Vagina (tissue), 2 donors: ENCODE data around the gene SENP6. TPM values are rescaled to one million over a fixed set of nuclear protein-coding genes. Genes with fewer than 3 reads are reported as not detected.

Source experiments
- DNase-seq, 2 donors: peaks; one replicate each; pipeline ENCODE4 v3.0.0-alpha.2; 2017; ENCODE audit errors: extremely low spot score in 2 of 2
- H3K27ac ChIP-seq: fragments of 200-600 bp; sonication (generic); one replicate; pipeline ENCODE4 v1.5.1; 2019
- H3K27me3 ChIP-seq: fragments of 200-600 bp; sonication (generic); one replicate; pipeline ENCODE4 v1.5.1; 2019
- H3K36me3 ChIP-seq, 2 donors: fragments of 200-600 bp; sonication (generic); one replicate each; pipeline ENCODE4 v1.5.1; 2017 to 2019
- H3K4me1 ChIP-seq: fragments of 200-600 bp; sonication (generic); one replicate; pipeline ENCODE4 v1.5.1; 2019
- H3K4me3 ChIP-seq, 2 donors: fragments of 200-600 bp; sonication (generic); 1 replicate in 1 of 2; 2 replicates in 1 of 2; pipeline ENCODE4 v1.5.1; 2016 to 2019
- H3K9me3 ChIP-seq: fragments of 200-600 bp; sonication (generic); one replicate; pipeline ENCODE4 v1.5.1; 2019
- POLR2A ChIP-seq, 2 donors: fragments of 450-650 bp; IDR thresholded peaks; one replicate each; pipeline ENCODE4 v1.6.1; 2017; ENCODE audit warnings: antibody characterized with exemption in 2 of 2, mild to moderate bottlenecking in 2 of 2, moderate library complexity in 2 of 2
- POLR2AphosphoS5 ChIP-seq, 2 donors: sonication (generic); formaldehyde crosslinking; IDR thresholded peaks; one replicate each; pipeline ENCODE4 v1.9.0; 2017; ENCODE audit warnings: antibody characterized with exemption in 2 of 2, mild to moderate bottlenecking in 2 of 2, low read depth in 1 of 2; ENCODE audit not compliant: insufficient read depth in 1 of 2
- intact Hi-C: fragments of 100-400 bp; cut with DNase I; formaldehyde crosslinking; loops from one replicate; pipeline ENCODE4 v1.15.1; 2023
- total RNA-seq: library from RNA; depleted of rRNA; stranded (reverse); fragments of >200 nt; gene quantifications from one replicate; pipeline ENCODE4 v1.2.3, GENCODE V29; 2016
- TF ChIP-seq, protein P1 (sequence below), 3 experiments: fragments of 450-650 bp in 2 of 3; fragments of 200-600 bp in 1 of 3; sonication (generic) in 1 of 3; IDR thresholded peaks; one replicate each; pipeline ENCODE4 v1.5.1; 2017 to 2019; ENCODE audit warnings: antibody characterized with exemption in 3 of 3, mild to moderate bottlenecking in 2 of 3, moderate library complexity in 2 of 3

The SENP6 gene
- total RNA-seq, 1 donor from 2014 or later, result 78.8 TPM

DNA sequence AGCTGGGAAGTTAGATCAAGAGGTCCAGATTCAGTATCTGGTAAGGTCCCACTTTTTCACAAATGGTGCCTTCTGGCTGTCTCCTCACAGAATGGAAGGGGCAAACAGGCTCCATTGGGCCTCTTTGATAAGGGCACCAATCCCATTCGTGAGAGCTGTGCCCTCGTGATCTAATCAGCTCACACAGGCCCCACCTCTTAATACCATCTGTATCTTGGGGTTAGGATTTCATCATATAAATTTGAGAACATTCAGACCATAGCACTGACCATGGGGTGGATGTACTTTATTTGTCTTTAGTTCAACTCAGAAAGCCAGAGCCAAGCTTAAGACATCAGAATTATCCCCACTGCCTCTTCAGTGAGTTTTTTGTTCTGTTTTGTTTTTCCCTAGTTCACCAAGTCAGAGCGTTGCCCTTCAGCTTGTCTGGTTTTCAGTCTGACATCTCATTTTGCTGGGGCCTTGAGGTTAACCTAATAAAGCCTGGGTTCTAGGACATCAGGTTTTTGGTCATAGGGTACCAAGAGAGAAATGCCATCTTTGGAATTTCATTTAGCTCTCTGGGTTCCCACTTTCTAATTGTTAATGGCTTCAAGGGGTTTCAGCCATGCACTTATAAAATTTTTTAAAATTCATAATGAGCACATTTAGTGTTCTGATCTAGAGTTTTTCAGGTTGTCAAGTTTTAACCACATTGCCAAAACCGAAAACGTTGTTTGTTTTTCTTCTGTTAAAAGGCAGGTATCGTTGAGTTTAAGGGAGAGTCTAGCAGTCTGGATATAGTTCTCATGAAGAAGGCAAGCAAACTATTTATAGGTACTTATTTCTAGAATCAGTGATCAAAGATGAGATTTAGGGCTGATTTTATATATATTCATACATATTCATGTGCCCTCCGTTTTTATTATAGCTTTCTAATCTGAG lies 19.0 kb downstream of the SENP6 start:
- TF ChIP-seq POLR2AphosphoS5 (IDR thresholded peaks at IDR 0.05; ENCODE audit: insufficient read depth in 1 of 2, low read depth in 1 of 2), result no peak
- TF ChIP-seq POLR2A (IDR thresholded peaks at IDR 0.05), result no peak
- TF ChIP-seq, protein P1, sequence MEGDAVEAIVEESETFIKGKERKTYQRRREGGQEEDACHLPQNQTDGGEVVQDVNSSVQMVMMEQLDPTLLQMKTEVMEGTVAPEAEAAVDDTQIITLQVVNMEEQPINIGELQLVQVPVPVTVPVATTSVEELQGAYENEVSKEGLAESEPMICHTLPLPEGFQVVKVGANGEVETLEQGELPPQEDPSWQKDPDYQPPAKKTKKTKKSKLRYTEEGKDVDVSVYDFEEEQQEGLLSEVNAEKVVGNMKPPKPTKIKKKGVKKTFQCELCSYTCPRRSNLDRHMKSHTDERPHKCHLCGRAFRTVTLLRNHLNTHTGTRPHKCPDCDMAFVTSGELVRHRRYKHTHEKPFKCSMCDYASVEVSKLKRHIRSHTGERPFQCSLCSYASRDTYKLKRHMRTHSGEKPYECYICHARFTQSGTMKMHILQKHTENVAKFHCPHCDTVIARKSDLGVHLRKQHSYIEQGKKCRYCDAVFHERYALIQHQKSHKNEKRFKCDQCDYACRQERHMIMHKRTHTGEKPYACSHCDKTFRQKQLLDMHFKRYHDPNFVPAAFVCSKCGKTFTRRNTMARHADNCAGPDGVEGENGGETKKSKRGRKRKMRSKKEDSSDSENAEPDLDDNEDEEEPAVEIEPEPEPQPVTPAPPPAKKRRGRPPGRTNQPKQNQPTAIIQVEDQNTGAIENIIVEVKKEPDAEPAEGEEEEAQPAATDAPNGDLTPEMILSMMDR (IDR thresholded peaks at IDR 0.05), result no peak
- no peak overlapping the region for H3K27ac ChIP-seq
- H3K4me1 ChIP-seq, result peaks cover 50% of the 10 kb centered on the region
- H3K27me3 ChIP-seq, result no peaks in the 10 kb centered on the region
- intact Hi-C loops, result no loop called here
- no peak for DNase-seq
- H3K9me3 ChIP-seq, result no peaks in the 10 kb centered on the region
- H3K4me3 ChIP-seq, result no peak overlapping the region
- peaks cover 0 to 9% of the 10 kb centered on the region in 2 donors for H3K36me3 ChIP-seq

DNA sequence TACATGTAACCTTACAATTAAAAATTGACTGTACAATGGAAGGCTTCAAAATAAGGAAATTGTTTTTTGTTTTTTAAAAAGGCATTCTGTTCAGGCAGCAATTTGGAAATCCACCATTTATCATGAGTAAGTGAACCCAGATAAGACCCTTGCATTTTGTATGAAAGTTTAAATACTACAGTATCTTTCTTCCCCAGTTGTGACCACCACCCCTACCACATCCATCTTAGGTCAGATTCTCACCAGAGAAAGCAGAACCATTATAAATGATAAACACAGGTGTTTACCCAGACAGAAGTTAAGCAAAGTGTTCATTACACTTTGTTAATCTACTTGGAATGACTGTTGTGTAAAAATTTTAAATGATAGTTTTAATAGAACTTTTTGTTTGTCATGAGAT lies 20.2 kb downstream of the SENP6 start:
- H3K27me3 ChIP-seq, result no peaks in the 10 kb centered on the region
- H3K36me3 ChIP-seq, result peaks cover 0 to 9% of the 10 kb centered on the region in 2 donors
- H3K9me3 ChIP-seq, result no peaks in the 10 kb centered on the region
- H3K4me3 ChIP-seq, result no peak overlapping the region
- TF ChIP-seq POLR2AphosphoS5 (IDR thresholded peaks at IDR 0.05; ENCODE audit: insufficient read depth in 1 of 2, low read depth in 1 of 2) (no peak), POLR2A (IDR thresholded peaks at IDR 0.05) (no peak)
- TF ChIP-seq, protein P1 (IDR thresholded peaks at IDR 0.05), result no peak
- intact Hi-C loops, result no loop called here
- H3K27ac ChIP-seq, result no peak overlapping the region
- no peak for DNase-seq
- peaks cover 50% of the 10 kb centered on the region for H3K4me1 ChIP-seq

DNA sequence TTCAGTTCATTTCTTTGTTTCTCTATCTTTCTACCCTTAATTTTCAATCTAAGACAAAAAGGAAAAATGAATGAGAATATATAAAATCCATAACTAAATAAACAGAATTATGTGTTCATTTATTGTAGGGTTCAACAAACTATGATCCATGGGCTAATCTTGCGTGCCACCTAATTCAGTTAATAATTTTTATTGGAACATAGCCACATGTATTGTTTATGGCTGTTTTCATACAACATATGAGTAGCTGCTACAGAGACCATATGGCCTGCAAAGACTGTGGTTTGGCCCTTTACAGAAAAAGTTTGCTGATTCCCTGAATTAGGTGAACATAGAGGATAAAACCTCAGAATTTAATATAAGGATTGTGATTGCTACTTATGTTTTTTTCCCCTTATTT lies 21.8 kb downstream of the SENP6 start:
- TF ChIP-seq, protein P1 (IDR thresholded peaks at IDR 0.05), result no peak
- no peak for TF ChIP-seq POLR2A (IDR thresholded peaks at IDR 0.05)
- no peak for TF ChIP-seq POLR2AphosphoS5 (IDR thresholded peaks at IDR 0.05; ENCODE audit: insufficient read depth in 1 of 2, low read depth in 1 of 2)

DNA sequence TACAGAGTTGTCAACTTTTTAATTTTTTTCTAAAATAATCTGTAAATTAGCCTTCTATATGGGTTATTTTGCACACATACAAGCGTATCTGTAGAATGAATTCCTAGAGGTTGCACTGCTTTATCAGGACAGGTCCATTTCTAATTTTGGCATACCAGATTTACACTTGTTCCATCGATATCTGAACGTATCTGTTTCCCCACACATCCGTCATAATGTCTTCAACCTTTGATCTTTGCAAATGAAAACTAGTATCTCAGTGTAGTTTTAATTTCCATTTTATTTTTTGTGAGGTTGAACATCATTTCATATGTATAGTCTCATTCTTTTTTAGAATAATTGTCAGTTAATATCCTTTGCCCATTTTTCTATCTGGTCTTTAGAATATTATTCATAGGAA lies 22.7 kb downstream of the SENP6 start:
- Histone ChIP-seq H3K4me3 (no peak overlapping the region), H3K36me3 (peaks cover 0 to 9% of the 10 kb centered on the region in 2 donors), H3K4me1 (peaks cover 40% of the 10 kb centered on the region), H3K27me3 (no peaks in the 10 kb centered on the region), H3K27ac (no peak overlapping the region), H3K9me3 (no peaks in the 10 kb centered on the region)
- TF ChIP-seq, protein P1 (IDR thresholded peaks at IDR 0.05), result no peak
- no peak for TF ChIP-seq POLR2A (IDR thresholded peaks at IDR 0.05)
- TF ChIP-seq POLR2AphosphoS5 (IDR thresholded peaks at IDR 0.05; ENCODE audit: insufficient read depth in 1 of 2, low read depth in 1 of 2), result no peak
- intact Hi-C loops, result no loop called here
- no peak for DNase-seq

More for the DNA sequence above, 21.8 kb downstream of the SENP6 start:
- Histone ChIP-seq H3K4me1 (peaks cover 43% of the 10 kb centered on the region), H3K36me3 (peaks cover 0 to 9% of the 10 kb centered on the region in 2 donors), H3K27ac (no peak overlapping the region), H3K4me3 (no peak overlapping the region), H3K27me3 (no peaks in the 10 kb centered on the region), H3K9me3 (no peaks in the 10 kb centered on the region)
- no peak for DNase-seq
- intact Hi-C loops, result no loop called here

DNA sequence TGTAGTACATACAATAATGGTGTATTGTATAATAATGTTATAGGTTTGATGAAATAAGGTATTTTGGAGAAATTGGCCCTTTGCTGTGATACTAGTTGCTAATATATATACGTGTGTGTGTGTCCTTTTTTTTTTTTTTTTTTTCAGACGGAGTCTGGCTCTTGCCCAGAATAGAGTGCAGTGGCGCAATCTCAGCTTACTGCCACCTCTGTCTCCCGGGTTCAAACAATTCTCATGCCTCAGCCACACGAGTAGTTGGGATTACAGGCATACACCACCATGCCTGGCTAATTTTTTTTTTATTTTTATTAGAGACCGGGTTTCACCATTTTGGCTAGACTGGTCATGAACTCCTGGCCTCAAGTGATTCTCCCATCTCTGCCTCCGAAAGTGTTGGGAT lies 23.3 kb downstream of the SENP6 start:
- intact Hi-C loops, result no loop called here
- H3K4me3 ChIP-seq, result no peak overlapping the region
- TF ChIP-seq, protein P1 (IDR thresholded peaks at IDR 0.05), result no peak
- TF ChIP-seq POLR2A (IDR thresholded peaks at IDR 0.05), result no peak
- TF ChIP-seq POLR2AphosphoS5 (IDR thresholded peaks at IDR 0.05; ENCODE audit: insufficient read depth in 1 of 2, low read depth in 1 of 2), result no peak
- DNase-seq, result no peak
- no peaks in the 10 kb centered on the region for H3K27me3 ChIP-seq
- H3K4me1 ChIP-seq, result peaks cover 34% of the 10 kb centered on the region
- no peaks in the 10 kb centered on the region for H3K9me3 ChIP-seq
- peaks cover 0 to 9% of the 10 kb centered on the region in 2 donors for H3K36me3 ChIP-seq
- H3K27ac ChIP-seq, result no peak overlapping the region
